Activated CD4-positive, alpha-beta T cell treated with anti-CD3 and anti-CD28 coated beads, Interleukin-2, amount 50 U/mL, for 1 hour (primary cell): ENCODE data around the gene EPAS1.

Source experiments
- DNase-seq: peaks from one replicate; pipeline ENCODE4 v3.0.0-alpha.2; 2020

EPAS1 gene

DNA sequence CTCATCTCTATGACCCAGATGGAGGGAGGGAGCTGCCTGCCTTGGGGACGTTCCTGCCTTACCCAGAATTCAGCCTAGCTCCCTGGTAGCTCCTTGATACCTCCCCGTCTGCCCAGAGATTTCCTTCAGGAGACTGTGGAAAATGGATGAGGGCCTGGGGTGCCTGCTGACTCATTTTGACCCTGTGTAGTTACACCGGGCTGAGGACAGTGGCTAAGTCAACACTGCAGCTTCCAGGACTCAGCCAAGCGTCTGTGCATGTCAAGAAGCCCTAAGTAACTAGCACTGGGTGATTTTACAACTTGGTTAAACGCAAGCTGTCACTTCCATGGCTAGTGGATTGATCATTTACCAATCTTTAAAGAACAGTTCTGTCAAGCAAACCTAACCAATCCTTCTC, 23.3 kb upstream of the EPAS1 start:
- DNase-seq: no peak

DNA sequence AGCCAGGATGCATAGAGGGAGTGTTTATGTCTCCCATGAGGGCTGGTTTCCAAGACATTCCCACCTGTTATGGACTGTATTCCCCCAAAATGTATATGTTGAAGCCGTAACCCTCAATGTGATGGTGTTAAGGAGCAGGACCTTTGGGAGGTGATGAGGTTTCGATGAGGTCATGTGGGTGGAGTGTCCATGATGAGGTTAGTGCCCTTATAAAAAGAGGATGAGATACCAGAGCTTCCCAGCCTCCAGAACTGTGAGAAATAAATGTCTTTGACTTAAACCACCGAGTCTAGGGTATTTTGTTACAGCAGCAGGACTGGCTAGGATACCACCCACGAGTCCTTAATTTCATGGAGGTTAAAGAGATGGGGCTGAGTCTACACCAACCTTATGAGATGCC, 22.6 kb upstream of the EPAS1 start:
- no peak for DNase-seq

DNA sequence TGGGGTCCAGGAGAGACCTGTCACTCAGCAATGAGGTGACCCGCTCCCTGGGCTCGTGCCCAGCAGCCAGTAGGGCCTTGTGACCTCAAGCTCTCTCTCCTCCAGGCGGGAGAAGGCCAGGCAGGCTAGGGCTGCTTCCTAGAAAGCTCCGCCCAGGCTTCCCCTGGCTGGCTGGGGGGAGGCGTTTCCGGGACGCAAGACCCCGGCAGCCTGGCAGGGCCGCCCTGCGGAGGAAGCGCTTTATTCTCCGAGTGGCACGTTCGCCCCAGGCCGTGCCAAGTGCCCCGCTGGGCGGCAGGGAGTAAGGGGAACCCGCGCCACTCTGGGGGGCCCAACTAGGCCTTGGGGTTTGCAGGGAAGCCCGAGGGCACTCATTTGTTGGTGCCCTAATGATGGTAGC, 21.2 kb upstream of the EPAS1 start:
- DNase-seq: no peak

DNA sequence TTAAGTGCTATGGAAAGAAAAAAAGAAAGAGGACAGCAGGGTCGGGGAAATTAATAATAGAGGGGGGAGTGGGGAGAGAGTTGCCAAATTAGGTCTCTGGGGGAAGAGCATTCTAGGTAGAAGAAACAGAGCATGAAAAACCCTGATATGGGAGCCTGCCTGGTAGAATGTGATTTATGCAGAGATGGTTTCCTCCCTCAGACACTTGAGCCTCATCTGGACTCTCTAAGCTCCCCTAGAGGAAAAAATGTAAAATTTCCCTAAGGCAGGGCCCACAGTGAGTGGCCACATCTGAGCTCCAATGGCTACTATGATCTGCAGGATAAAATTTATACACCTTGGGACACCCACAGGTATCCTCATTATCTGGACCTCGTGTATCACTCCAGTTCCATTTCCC, 20.6 kb upstream of the EPAS1 start:
- no peak for DNase-seq

DNA sequence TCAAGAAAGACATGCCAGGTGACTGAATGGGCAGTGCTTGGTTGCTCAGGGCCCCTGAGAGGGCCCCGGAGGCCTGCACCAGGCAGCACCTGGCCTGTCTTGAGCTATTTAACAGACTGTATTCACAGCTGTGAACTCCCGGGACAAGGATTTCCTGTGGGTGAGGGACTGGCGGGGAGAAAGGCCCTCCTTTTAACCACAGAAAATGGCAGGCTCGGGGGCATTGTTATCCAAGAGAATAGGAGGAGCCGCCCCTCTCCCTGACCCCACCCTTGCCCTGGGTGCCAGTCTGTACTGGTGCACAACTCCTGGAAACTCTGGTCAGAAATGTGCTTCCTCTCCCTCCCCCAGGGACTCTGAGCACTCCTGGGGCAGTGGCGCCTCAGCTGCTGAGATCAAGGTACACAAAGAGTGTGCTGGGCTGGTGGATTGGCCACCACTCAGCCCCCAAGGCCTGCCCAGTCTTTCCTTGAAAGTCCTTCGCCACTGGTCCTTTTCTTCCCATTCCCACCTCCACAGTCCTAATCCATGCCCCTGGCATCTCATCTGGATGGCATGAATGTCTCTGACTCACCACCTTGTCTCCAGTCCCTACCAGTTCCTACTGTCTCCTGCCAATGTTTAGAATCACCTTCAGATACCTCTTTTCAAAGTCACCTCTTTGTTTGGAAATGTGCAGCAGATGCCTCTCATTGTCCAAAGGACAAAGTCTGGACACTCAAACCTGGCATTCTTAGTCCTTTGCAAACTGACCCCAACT, 19.6 kb upstream of the EPAS1 start:
- DNase-seq: no peak

DNA sequence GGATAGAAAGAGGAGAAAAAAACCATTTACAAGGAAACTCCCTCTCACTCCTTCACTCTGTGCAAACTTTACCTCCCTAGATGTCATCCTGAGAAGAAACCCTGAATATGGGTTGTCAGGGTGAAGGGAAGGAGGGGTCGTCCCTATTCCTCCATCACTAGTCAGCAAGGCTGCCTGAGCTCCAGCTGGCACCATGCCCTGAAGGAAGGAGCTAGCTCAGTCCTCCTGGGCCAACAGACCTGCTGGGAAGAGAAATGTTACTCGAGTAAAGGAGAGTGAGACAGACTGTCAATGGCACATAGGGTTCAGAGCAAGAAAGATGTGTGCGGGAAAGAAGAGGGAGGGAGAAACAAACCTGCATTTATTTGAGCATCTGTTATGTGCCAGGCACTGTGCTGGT, 18.3 kb upstream of the EPAS1 start:
- DNase-seq: no peak

DNA sequence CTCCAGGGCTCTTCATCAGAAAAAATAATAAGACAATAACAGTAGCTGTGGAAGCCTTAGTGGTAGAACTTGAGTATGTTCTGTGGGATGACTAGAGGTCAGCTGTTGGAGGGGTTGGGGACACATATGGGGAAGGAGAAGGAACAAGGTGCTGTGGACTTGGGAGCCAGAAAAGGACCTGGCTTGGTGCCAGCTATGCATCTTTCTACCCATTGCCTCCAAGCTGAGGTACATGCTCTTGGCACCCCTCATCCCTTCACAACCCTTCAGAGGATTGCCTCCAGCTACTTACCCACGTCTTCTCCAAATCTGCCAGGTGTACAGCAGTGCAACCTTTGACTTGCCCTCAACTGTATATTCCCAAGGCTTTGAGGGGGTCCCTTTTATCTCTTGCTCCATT, 15.3 kb upstream of the EPAS1 start:
- no peak for DNase-seq

DNA sequence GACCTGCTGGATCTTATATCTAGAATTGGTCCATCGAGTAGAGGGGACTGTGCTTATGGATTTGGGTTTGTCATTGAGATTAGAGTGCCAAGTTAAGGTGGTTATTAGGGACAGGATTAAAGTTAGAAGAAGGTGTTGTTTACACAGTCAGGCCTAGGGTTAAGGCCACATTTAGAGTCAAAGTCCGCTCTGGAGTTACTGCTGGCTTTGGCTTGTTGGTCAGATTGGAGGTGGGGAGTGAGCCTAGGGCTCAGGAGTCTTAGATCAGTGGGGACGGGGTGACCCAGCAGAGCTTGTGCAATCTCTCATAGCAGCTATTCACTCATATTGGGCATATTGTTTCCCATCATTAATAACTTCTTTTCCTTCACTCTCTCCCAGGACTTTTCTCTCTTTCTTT, 13.5 kb upstream of the EPAS1 start:
- no peak for DNase-seq

DNA sequence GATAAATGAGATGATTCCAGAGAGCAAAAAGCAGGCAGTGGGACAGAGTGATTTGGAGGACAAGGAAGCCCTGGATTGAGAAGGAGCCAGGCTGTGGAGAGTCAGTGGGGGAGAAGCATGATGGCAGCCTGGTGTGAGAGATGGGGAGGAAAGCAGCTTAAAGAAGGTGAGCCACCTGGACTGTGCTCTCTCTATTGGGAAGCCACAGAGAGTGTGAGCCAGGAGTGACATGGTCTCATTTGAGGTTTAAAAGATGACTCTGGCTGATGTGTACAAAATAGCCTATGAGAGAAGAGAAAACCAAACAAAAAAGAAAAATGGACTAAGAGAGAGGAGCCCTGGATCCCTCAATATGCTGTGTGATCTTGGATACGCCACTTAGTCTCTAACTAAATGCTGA, 12.9 kb upstream of the EPAS1 start:
- DNase-seq: no peak

DNA sequence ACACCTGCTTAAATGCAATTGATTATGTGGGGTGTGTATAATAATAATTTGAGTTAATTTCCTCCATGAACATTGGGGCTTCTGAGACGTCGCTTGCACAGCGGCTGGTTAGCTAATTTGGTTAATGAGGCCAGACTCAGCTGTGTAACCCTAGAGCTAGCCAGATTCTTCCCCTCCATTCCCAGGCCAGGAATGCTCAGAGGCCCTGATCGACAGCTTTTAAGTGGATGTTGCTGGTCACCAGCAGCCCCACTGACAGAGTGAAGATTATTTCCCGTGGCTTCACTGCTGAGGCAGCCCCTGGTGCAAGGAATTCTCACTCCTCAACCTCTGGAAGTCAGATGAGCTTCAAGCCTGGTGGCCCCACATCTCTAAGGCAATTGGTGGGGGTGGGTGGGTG, 12.4 kb upstream of the EPAS1 start:
- DNase-seq: no peak

DNA sequence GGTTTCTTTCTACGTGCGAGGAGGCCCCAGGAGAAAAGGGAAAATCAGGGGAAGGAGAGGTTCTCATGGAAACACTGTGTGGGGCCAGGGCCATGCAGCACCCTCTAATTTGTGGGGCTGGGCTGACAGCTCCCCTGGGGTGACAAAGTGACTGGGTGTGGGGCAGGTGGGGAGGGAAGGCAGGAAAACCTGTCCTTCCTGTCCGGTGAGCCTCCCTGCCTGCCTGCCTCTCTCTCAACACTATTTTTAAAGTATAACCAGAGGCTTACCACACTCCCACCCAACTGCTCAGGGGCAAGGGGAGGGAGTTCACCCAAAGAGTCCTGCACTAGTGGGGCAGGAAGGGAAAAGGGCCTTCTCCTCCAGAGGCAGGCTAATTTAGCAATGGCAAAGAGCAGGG, 10.5 kb upstream of the EPAS1 start:
- DNase-seq: no peak

DNA sequence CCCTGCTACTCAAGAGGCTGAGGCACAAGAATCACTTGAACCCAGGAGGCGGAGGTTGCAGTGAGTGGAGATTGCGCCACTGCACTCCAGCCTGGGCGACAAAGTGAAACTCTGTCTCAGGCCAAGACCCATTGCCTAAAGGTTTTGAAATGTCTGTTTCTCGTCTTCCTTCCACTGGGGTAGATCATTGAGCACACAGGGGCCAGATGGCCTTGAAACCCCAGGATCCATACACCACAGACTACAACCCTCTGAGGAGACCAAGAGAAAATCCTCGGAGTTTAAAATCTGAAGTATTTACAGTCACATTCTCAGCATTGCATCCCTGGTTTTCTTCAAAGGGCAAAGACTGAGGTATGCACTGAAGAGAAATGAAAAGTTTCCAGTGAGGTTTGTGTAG, 7.1 kb upstream of the EPAS1 start:
- no peak for DNase-seq

DNA sequence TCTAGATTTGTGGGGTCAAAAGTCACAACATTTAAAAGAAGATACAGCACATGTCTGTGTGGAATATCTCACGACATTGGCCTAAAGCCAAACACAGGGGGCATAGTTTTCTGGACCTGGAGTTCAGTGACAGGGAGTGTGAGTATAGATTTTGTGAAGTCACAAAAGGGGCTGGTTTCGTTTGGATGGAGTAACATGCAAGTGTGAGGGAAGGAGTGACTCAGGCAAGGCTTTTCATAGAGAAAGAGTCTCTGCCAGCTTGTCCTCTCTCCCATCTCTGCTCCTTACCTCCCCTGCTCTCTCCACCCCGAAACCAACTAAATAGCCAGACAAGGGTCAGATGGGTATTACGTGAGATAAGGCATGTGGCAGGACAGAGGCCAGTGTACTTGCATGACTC, 3.7 kb upstream of the EPAS1 start:
- DNase-seq: no peak

DNA sequence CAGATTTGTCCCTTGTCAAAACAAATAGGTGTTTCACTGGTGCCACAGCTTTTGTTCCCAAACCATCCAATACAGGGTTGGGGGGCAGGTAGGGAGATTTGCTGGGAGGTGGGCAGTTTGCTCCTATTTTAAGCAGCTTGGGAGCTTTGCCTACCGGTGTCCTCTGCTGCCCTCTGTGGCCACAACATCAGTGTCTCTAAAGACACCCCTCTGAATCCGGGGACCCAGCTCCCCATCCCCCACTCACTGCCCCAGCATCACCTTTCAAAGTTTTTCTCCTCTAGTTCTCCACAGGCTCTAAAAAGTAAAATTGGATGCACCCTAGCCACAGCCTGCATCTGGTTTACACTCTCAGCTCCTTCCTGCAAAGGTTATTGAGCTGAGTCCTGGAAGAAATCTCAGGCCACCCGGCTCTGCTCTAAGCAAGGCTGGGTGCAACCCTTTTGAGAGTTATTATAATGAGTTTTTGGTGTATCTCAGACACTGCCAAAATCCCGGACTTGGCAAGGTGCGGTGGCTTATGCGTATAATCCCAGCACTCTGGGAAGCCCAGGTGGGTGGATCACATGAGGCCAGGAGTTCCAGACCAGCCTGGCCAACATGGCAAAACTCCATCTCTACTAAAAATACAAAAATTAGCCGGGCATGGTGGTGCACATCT, 2.9 kb upstream of the EPAS1 start:
- peak; percentile 13 for DNase-seq

DNA sequence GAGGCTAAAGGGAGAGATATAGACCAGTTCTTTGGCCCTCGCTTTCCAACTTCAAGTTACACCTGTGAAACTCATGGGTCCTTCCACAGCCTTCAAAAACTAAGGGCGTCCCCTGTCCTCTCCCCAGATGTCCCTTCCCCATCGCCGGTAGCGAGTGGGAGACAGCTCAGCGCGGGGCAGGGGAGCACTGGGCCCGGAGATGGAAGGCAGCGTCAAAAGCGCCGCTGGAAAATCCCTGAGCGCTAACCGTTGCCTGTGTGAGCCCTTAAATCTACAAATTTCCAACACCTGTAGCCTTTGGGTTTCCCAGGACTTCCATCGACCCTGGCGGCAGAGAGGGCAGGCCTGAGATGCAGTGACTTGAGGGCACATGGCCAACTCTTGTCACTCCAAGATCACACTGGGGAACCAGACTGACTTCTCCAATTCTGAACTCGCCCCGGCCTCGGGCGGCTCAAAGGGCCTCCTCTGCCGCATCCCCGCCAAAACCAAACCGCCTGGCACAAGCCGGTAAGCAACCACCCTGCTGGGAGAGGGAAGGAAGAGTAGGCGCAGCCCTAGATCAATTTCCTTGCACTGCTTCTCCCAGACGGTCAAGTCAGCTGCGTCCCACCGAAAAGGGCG, 879 bp upstream of the EPAS1 start:
- no peak for DNase-seq

DNA sequence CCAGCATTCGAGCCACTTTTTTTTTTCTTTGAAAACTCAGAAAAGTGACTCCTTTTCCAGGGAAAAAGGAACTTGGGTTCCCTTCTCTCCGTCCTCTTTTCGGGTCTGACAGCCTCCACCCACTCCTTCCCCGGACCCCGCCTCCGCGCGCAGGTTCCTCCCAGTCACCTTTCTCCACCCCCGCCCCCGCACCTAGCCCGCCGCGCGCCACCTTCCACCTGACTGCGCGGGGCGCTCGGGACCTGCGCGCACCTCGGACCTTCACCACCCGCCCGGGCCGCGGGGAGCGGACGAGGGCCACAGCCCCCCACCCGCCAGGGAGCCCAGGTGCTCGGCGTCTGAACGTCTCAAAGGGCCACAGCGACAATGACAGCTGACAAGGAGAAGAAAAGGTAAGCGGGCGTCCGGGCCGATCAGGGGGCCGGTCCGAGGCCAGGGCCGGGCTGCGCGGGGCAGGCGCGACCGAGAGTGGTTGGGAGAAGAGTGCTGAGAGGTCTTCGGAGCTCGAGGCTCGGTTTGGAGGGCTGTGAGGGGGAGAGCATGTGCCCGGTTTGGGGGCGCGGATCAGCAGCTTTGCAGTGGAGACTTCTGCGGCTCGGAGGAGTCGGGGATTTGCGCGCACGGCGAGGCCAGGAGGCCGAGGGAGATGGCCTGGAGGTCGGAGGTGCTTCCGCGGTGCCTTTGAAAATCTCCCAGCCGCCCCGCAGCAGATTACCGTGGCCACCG, 502 bp downstream of the EPAS1 start:
- DNase-seq: peak; percentile 75

DNA sequence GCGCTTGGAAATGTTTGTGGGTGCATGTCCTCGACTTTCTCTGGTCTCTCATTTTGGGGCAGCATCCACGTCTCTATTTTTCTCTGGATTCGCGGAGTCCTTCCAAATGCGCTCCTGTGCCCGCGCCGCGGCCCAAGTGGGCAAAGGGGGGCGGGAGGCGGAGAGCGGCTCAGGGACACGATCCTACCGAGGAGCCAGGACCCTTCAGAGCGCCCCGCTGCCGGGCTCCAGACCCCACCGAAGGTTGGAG, 990 bp downstream of the EPAS1 start:
- DNase-seq: no peak

DNA sequence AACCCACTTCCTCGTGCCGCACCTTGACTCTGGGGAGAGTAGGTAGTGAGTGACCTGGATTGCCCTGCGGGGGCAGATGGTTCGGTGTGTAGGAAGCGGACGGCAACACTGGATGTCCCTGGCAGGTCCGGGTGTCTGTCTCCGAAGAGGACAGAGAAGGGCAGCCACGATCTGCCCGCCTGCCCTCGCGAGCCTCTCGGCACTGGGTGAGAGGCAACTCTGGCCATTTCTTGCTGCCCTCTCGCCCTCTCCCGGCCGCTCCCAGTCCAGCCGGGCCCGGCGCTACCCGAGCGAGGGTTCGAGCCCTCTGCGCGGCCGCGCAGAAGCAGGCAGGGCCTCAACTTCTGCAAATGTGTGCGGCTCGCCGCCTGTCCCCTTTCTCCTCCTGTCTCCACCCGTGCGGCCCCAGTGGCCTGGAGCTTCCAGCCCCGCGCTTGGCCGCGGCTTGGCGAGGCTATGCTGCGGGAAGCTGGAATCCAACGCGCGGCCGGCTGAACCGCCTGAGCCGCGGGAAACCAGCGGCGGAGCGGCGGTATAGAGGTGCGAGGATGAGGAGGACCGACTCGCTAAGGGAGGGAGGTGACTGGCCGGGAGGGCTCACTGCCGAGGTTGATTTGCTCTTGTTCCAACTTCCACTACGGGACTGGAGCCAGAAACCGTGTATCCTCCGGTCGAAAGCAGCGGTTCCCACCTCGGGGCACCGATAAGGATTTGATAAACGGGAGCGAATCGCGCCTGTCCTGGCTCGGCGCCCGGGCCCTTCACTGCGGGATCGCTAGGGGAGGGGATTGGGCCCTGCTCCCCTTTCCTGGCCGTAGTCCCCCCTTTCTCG, 1.5 kb downstream of the EPAS1 start:
- DNase-seq: peak; percentile 17

DNA sequence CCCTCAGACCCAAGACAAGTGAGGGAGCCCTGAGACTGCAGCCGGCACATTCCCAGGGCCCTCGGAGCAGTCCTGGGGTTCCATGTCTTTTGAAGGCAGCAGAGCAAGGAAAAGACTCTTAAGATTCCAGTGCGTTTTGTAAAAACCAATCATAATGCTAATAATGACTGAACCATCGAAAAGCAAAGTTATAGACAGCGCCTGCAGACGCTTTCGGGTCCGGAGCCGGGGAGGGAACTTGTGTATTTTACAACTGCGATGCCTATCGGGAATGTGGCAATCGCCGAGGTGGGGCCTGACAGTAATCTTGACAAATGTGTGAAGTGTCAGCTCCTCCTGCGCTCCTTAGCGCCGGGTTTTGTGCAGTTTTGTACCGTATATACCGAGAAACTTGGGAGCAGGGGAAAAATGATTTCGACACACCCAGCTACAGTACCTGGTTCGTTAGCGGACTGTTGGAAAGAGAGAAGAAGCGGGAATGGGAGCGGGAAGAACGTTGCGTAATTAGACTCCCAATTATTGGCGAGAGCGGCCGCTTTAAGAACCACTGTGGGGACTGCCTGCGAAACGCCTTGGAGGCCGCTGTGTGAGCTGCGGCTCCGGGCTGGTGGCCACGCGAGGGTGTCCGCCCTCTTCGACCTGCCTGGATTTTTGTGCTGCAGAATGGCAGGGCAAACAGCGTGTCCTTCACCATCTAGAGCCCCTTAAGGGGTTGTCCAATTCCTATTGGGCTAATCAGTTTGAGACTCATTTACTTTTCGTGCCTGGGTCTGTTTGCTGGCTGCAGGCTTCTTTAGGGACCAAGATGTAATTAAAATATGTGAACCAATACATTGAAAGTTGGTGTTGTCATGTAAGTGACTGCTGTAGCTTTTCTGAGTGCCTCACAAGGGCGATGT, 2.4 kb downstream of the EPAS1 start:
- no peak for DNase-seq

DNA sequence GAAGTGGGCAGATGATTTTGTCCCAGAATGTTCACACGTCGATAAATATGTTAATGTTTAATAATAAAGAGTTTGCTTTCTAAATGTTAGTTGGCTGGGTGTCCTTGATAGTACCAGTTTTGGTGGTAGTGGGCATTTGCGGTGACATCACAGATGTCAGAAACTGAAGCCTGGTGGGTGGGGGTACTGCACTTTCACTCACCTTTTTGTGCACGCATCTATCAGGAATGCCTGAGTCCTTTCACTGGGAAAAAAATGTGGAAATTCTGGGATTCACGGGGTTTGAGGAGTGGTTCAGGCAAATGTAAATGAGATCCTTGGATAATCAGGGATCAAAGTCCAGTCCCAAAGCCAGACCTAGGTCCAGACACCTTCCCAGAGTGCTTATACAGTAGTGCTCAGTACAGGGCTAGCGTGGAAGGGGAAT, 3.2 kb downstream of the EPAS1 start:
- DNase-seq: no peak

DNA sequence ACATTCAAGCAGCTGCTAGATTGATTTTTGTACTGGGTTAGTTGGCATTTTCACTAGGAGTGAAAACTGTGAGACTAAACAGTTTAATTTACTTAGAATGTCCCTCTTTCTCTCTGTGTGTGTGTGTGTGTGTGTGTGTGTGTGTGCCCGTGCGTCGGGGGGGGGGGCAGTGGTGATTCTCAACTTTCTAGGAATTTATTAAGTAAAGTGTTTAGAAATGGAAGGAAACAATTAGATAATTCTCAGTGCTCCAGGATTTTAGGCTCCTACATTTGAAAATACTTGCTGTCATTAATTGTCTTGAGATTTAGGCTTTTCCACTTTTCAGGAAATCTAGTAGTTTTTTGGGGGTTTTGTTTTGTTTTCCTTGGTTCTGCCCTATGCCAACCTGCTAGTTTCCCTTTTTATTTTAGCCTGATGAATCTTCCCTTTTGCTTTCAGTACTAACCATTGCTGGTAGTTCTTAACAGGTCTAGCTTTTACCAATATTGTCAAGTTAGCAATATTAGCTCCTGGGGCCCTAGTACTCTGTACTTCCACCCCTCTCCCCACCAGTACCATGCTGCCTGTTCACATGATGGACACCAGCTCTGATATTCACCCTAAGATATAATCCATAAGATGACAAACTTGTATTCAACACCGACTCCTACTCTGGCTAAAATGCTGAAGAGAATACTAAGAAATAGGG, 4.9 kb downstream of the EPAS1 start:
- DNase-seq: no peak
